ENCODE measurements around the gene ZNF860. TPM values are rescaled to one million over a fixed set of nuclear protein-coding genes. Genes with fewer than 3 reads are reported as not detected.
A peak's percentile ranks its signal among the peaks of the same experiment; 100 is the strongest.

The ZNF860 gene
- 1 to 10 TPM; 1.0 to 2.6 TPM for total RNA-seq

GRCh38 chr3:31981206-31982181 is at the start of gene ZNF860, which contains the start of gene OSBPL10:
TSS of gene ZNF860 (plus strand) at chr3:31981750. CDS start at chr3:31989080, 7,330 bp downstream.
TSS of gene OSBPL10 (minus strand) at chr3:31981262. CDS start at chr3:31981179, 83 bp downstream.
- H3K4me3 ChIP-seq: peak within 1 kb of the TSS; percentile 27 to 49
- H3K27ac ChIP-seq: peak within 1 kb of the TSS; percentile 44 to 86 (median 71)
- intact Hi-C loops (cut with DNase I): no loop called here
- 3 to 5% methylated on average over 40 to 65 of the region's 65 CpGs for WGBS, 2 donors
- DNase-seq (peak; percentile 81 to 92 (median 88)), ATAC-seq (peak; percentile 83)
- no peaks in the 10 kb centered on the region for H3K9me3 ChIP-seq
- TF ChIP-seq POLR2A (IDR thresholded peaks at IDR 0.05) (peak; percentile 38 to 70 (median 40)), CTCF (IDR thresholded peaks at IDR 0.05) (no peak)
- H3K4me1 ChIP-seq: peaks cover 15% of the 10 kb centered on the region
- H3K36me3 ChIP-seq (replicated peaks in 1 of 2; ENCODE audit: insufficient read depth in 1 of 2, low read depth in 2 of 2): no peaks in the 10 kb centered on the region
- H3K27me3 ChIP-seq: no peaks in the 10 kb centered on the region

GRCh38 chr3:31932990-31933389 is 48.6 kb upstream of the ZNF860 start:
- TF ChIP-seq POLR2A (IDR thresholded peaks at IDR 0.05) (no peak), CTCF (IDR thresholded peaks at IDR 0.05) (no peak)
- H3K9me3 ChIP-seq: no peaks in the 10 kb centered on the region
- intact Hi-C loops (cut with DNase I): no loop called here
- no peaks in the 10 kb centered on the region for H3K4me1 ChIP-seq
- DNase-seq: no peak
- H3K36me3 ChIP-seq (replicated peaks in 1 of 2; ENCODE audit: insufficient read depth in 1 of 2, low read depth in 2 of 2): no peaks in the 10 kb centered on the region
- no peaks in the 10 kb centered on the region for H3K27me3 ChIP-seq
- no peak overlapping the region for H3K27ac ChIP-seq
- 89 to 92% methylated on average over 3 of the region's 3 CpGs for WGBS, 2 donors
- no peak for ATAC-seq
- H3K4me3 ChIP-seq: no peak overlapping the region

- WGBS, 2 donors: 82 to 96% methylated on average over 1 of the region's 1 CpG
- TF ChIP-seq CTCF (IDR thresholded peaks at IDR 0.05) (no peak), POLR2A (IDR thresholded peaks at IDR 0.05) (no peak)
- intact Hi-C loops (cut with DNase I): no loop called here
These were observed 47.5 kb upstream of the ZNF860 start for GRCh38 chr3:31934018-31934417.

GRCh38 chr3:31934866-31935265 is 46.7 kb upstream of the ZNF860 start:
- 59% methylated on average over 3 of the region's 3 CpGs for WGBS, 2 donors
- Histone ChIP-seq H3K4me1 (no peaks in the 10 kb centered on the region), H3K36me3 (replicated peaks in 1 of 2; ENCODE audit: insufficient read depth in 1 of 2, low read depth in 2 of 2) (no peaks in the 10 kb centered on the region), H3K27ac (no peak overlapping the region), H3K4me3 (no peak overlapping the region), H3K27me3 (no peaks in the 10 kb centered on the region), H3K9me3 (no peaks in the 10 kb centered on the region)
- TF ChIP-seq POLR2A (IDR thresholded peaks at IDR 0.05) (no peak), CTCF (IDR thresholded peaks at IDR 0.05) (no peak)
- DNase-seq (no peak), ATAC-seq (no peak)
- intact Hi-C loops (cut with DNase I): no loop called here

More at GRCh38 chr3:31934018-31934417, 47.5 kb upstream of the ZNF860 start:
- H3K4me3 ChIP-seq: no peak overlapping the region
- H3K27me3 ChIP-seq: no peaks in the 10 kb centered on the region
- H3K27ac ChIP-seq: no peak overlapping the region
- H3K36me3 ChIP-seq (replicated peaks in 1 of 2; ENCODE audit: insufficient read depth in 1 of 2, low read depth in 2 of 2): no peaks in the 10 kb centered on the region
- DNase-seq (no peak), ATAC-seq (no peak)
- no peaks in the 10 kb centered on the region for H3K9me3 ChIP-seq
- H3K4me1 ChIP-seq: no peaks in the 10 kb centered on the region

All from body of pancreas (tissue), 4 donors.